GM19240 (cell line): ENCODE results near the gene FLCN.

ENCODE experiments used
- DNase-seq: peaks from one replicate; pipeline ENCODE4 v3.0.0; 2011; ENCODE audit warnings: low spot score; ENCODE audit not compliant: insufficient read length

FLCN gene

DNA sequence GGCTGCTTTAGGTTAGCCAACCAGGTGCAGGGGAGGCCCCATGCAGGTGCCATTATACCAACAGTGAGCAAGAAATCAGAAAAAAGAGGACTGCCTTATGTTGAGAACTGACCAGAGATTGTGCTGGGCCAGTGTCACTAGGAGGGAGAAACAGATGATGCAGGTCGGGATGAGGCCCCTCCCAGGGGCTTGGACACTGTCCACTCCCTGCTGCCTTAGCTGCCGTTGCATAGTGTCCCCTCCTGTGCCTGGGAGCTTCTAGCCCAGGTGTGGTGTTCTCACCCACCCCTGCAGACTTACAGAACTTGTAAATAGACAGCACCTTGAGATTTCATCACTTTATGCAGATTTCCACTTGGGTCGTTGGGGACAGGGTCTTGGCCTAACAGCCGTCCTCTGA is 67.6 kb downstream of the FLCN start:
- DNase-seq, result no peak

GRCh38 chr17:17168401-17168800 is 68.6 kb downstream of the FLCN start:
- DNase-seq, result no peak

- no peak for DNase-seq
Measured at GRCh38 chr17:17167986-17168385, 69.0 kb downstream of the FLCN start.

DNA sequence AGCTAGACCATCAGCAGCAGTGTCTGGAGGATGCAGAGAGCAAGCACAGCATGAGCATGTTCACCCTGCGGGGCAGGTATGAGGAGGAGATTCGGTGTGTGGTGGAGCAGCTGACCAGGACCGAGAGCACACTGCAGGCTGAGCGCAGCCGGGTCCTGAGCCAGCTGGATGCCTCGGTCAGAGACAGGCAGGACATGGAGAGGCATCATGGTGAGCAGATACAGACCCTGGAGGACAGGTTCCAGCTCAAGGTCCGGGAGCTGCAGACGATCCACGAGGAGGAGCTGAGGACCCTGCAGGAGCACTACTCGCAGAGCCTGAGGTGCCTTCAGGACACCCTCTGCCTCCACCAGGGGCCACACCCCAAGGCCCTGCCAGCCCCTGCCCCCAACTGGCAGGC is 69.6 kb downstream of the FLCN start:
- no peak for DNase-seq

GRCh38 chr17:17166446-17166845 is 70.5 kb downstream of the FLCN start:
- no peak for DNase-seq

DNA sequence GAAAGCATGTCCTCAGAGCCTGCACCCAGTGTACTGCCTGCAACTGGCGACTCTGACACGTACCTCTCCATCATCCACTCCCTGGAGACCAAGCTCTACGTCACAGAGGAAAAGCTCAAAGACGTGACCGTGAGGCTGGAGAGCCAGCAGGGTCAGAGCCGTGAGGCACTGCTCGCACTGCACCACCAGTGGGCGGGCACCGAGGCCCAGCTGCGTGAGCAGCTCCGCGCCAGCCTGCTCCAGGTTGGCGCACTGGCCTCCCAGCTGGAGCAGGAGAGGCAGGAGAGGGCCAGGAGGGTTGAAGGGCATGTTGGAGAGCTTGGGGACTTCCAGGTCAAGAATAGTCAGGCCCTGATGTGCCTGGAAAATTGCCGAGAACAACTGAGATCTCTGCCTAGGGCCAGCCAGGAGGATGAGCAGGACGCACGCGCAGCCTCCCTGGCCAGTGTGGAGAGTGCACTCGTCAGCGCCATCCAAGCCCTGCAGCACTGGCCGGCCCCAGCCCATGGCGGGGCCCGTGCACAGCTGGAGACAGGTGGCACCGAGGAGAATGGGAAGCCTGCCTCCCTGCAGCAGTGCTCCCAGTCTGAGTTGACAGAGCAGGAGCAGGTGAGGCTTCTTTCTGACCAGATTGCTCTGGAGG is 71.2 kb downstream of the FLCN start:
- no peak for DNase-seq

DNA sequence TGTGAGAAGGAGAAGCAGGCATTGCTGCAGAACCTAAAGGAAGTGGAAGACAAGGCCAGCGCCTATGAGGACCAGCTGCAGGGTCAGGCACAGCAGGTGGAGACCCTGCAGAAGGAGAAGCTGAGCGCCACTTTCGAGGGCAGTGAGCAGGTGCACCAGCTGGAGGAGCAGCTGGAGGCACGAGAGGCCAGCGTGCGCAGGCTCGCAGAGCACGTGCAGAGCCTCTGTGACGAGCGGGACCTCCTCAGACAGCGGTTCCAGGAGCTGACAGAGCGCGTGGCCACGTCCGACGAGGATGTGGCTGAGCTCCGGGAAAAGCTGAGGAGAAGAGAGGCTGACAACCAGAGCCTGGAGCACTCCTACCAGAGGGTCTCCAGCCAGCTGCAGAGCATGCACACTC is 72.3 kb downstream of the FLCN start:
- no peak for DNase-seq

DNA sequence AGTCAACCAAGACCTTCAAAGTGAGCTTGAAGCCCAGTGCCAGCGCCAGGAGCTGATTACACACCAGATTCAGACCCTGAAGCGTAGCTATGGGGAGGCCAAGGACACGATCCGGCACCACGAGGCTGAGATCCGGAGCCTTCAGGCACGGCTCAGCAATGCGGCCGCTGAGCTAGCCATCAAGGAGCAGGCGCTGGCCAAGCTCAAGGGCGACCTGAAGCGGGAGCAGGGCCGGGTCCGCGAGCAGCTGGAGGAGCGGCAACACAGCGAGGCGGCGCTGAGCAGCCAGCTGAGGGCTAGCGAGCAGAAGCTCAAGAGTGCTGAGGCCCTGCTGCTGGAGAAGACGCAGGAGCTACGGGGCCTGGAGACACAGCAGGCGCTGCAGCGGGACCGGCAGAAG is 72.8 kb downstream of the FLCN start:
- no peak for DNase-seq
